HL-60 (cell line): ENCODE measurements around the gene FXR2.

ENCODE experiments used
- CTCF ChIP-seq: IDR thresholded peaks from one replicate; pipeline ENCODE4 v1.5.1; 2011; ENCODE audit warnings: low read length, control low read depth, inconsistent platforms; ENCODE audit not compliant: insufficient read depth
- GABPA ChIP-seq: IDR thresholded peaks from 2 replicates; pipeline ENCODE4 v1.6.1; 2012; ENCODE audit warnings: low read depth
- POLR2AphosphoS5 ChIP-seq: IDR thresholded peaks from 2 replicates; pipeline ENCODE4 v1.6.1; 2012; ENCODE audit warnings: low read depth
- REST ChIP-seq: IDR thresholded peaks from 2 replicates; pipeline ENCODE4 v1.6.1; 2012; ENCODE audit warnings: low read depth; ENCODE audit not compliant: insufficient replicate concordance
- SPI1 ChIP-seq: IDR thresholded peaks from 2 replicates; pipeline ENCODE4 v1.6.1; 2012; ENCODE audit warnings: low read depth, mild to moderate bottlenecking, borderline replicate concordance

- no peak for TF ChIP-seq POLR2AphosphoS5
- TF ChIP-seq CTCF, result no peak
- TF ChIP-seq GABPA, result no peak
- TF ChIP-seq SPI1, result no peak
- TF ChIP-seq REST, result no peak
Measured at GRCh38 chr17:7548585-7549400, 65.9 kb downstream of the FXR2 start, which contains the start of gene TNFSF12.
